GM12878 (cell line): ENCODE data around the gene PRRG1. TPM values are rescaled to one million over a fixed set of nuclear protein-coding genes. Genes with fewer than 3 reads are reported as not detected.

Experiments used
- ATAC-seq: fragments of 200-7000 bp; cut with Tn5 transposase; 3 replicates; pipeline ENCODE4 v1.9.1; 2020; ENCODE audit warnings: mild to moderate bottlenecking, moderate library complexity
- BruUV-seq: library from RNA; stranded (reverse); fragments of 400-500 nt; replicated peaks from 2 replicates; lab custom pipeline; 2021; lab: Mats Ljungman, UMichigan
- CTCF ChIA-PET: fragments of 300-600 bp; sonication (Branson Sonifier 250); formaldehyde crosslinking; extraction: SDS; loops from one replicate; lab custom pipeline; 2021; ENCODE audit warnings: inconsistent platforms; lab: Yijun Ruan, JAX
- POLR2A ChIA-PET: fragments of 350-600 bp; formaldehyde crosslinking; extraction: SDS; loops from one replicate; lab custom pipeline; 2021; ENCODE audit warnings: inconsistent platforms; lab: Charles Lee
- RAD21 ChIA-PET: fragments of 300-600 bp; sonication (Branson Sonifier 250); formaldehyde crosslinking; loops from one replicate; lab custom pipeline; 2023; ENCODE audit warnings: antibody characterized with exemption; ENCODE audit not compliant: unreplicated experiment; lab: Charles Lee
- SMC1A ChIA-PET: fragments of 300-600 bp; sonication (Branson Sonifier 250); formaldehyde crosslinking; loops from one replicate; lab custom pipeline; 2023; ENCODE audit not compliant: unreplicated experiment, uncharacterized antibody; lab: Charles Lee
- DNase-seq: peaks from one replicate; pipeline ENCODE4 v3.0.0-alpha.2; 2011; ENCODE audit warnings: low read depth, low spot score
- FAIRE-seq: peaks from 3 replicates; lab custom pipeline; 2011; peaks lifted over from hg19 to GRCh38; lab: Jason Lieb, UNC
- H2AFZ ChIP-seq: 2 replicates; pipeline ENCODE4 v1.6.0; 2011; ENCODE audit warnings: low read depth, low read length, control low read depth; ENCODE audit not compliant: control insufficient read depth
- H3K27ac ChIP-seq: 2 replicates; pipeline ENCODE4 v1.5.1; 2011; ENCODE audit warnings: control low read depth; ENCODE audit not compliant: control insufficient read depth, insufficient read depth
- H3K27me3 ChIP-seq, 2 experiments: replicated peaks in 1 of 2; 2 replicates each; pipeline versions ENCODE4 v1.6.0 to v1.6.1; 2011; ENCODE audit warnings: low read length in 1 of 2; ENCODE audit not compliant: control insufficient read depth in 2 of 2, insufficient read depth in 2 of 2
- H3K36me3 ChIP-seq, 2 experiments: 2 replicates each; pipeline ENCODE4 v1.5.1; 2011; ENCODE audit warnings: low read length in 1 of 2; ENCODE audit not compliant: control insufficient read depth in 2 of 2, insufficient read depth in 2 of 2
- H3K4me1 ChIP-seq: 2 replicates; pipeline ENCODE4 v1.6.1; 2011; ENCODE audit warnings: mild to moderate bottlenecking, low read length, moderate library complexity, mixed read lengths; ENCODE audit not compliant: control insufficient read depth, insufficient read depth
- H3K4me2 ChIP-seq: 2 replicates; pipeline ENCODE4 v1.6.0; 2011; ENCODE audit warnings: control low read depth; ENCODE audit not compliant: control insufficient read depth, insufficient read depth
- H3K4me3 ChIP-seq: fragments of 200-600 bp; sonication (generic); 2 replicates; pipeline ENCODE4 v1.5.1; 2016
- H3K79me2 ChIP-seq: 2 replicates; pipeline ENCODE4 v1.6.0; 2011; ENCODE audit warnings: low read length; ENCODE audit not compliant: control insufficient read depth, insufficient read depth
- H3K9ac ChIP-seq: 2 replicates; pipeline ENCODE4 v1.8.0; 2011; ENCODE audit warnings: low read length, control low read depth, mixed read lengths; ENCODE audit not compliant: control insufficient read depth, insufficient read depth
- H3K9me3 ChIP-seq: replicated peaks from 3 replicates; pipeline ENCODE4 v1.5.1; 2011; ENCODE audit warnings: mild to moderate bottlenecking, low read length; ENCODE audit not compliant: control insufficient read depth, insufficient read depth
- H4K20me1 ChIP-seq: 2 replicates; pipeline ENCODE4 v1.6.0; 2011; ENCODE audit not compliant: control insufficient read depth, insufficient read depth
- BCL3 ChIP-seq: IDR thresholded peaks from 2 replicates; pipeline ENCODE4 v1.6.1; 2011; ENCODE audit warnings: borderline replicate concordance, low read depth, mild to moderate bottlenecking, moderate library complexity, low read length; ENCODE audit not compliant: insufficient read depth, poor library complexity, severe bottlenecking
- CBX3 ChIP-seq: fragments of 200-600 bp; sonication (generic); IDR thresholded peaks from 2 replicates; pipeline ENCODE4 v1.6.1; 2016; ENCODE audit warnings: low read depth, borderline replicate concordance
- CEBPB ChIP-seq, 2 experiments: fragments of 150-350 bp in 1 of 2; IDR thresholded peaks; 2 replicates each; pipeline ENCODE4 v1.6.1; 2012 to 2014; ENCODE audit warnings: low read depth in 2 of 2, low read length in 2 of 2, borderline replicate concordance in 1 of 2, inconsistent platforms in 1 of 2
- CHD4 ChIP-seq: fragments of 200-600 bp; sonication (generic); IDR thresholded peaks from 2 replicates; pipeline ENCODE4 v1.6.1; 2016; ENCODE audit warnings: mild to moderate bottlenecking
- EGR1 ChIP-seq, 2 experiments: IDR thresholded peaks; 1 replicate in 1 of 2; 2 replicates in 1 of 2; pipeline ENCODE4 v1.6.1; 2011 to 2012; ENCODE audit warnings: low read depth in 2 of 2, low read length in 2 of 2, borderline replicate concordance in 1 of 2, mild to moderate bottlenecking in 1 of 2, moderate library complexity in 1 of 2
- EP300 ChIP-seq, 2 experiments: fragments of 150-350 bp in 1 of 2; IDR thresholded peaks; 2 replicates each; pipeline ENCODE4 v1.6.1; 2011 to 2012; ENCODE audit warnings: low read depth in 2 of 2, low read length in 2 of 2, borderline replicate concordance in 1 of 2, improper control_type of control experiment in 1 of 2, inconsistent platforms in 1 of 2; ENCODE audit not compliant: control insufficient read depth in 1 of 2
- IRF4 ChIP-seq: IDR thresholded peaks from 2 replicates; pipeline ENCODE4 v1.6.1; 2011; ENCODE audit warnings: low read depth, low read length
- IRF5 ChIP-seq: fragments of 450-650 bp; IDR thresholded peaks from 2 replicates; pipeline ENCODE4 v1.6.1; 2017; ENCODE audit warnings: borderline replicate concordance
- MLLT1 ChIP-seq: fragments of 450-650 bp; IDR thresholded peaks from 2 replicates; pipeline ENCODE4 v1.6.1; 2016; ENCODE audit warnings: mild to moderate bottlenecking
- MTA3 ChIP-seq: IDR thresholded peaks from 2 replicates; pipeline ENCODE4 v1.6.1; 2012; ENCODE audit warnings: low read length, inconsistent platforms, borderline replicate concordance
- NR2C2 ChIP-seq: IDR thresholded peaks from 2 replicates; pipeline ENCODE4 v1.6.1; 2011; ENCODE audit warnings: borderline replicate concordance, low read depth; ENCODE audit not compliant: control insufficient read depth, insufficient read length
- POU2F2 ChIP-seq: IDR thresholded peaks from 3 replicates; pipeline ENCODE4 v1.6.1; 2011; ENCODE audit warnings: low read depth, mild to moderate bottlenecking, low read length, borderline replicate concordance
- RUNX3 ChIP-seq: IDR thresholded peaks from 2 replicates; pipeline ENCODE4 v1.6.1; 2012; ENCODE audit warnings: low read length, inconsistent platforms
- SIN3A ChIP-seq: IDR thresholded peaks from 2 replicates; pipeline ENCODE4 v1.6.1; 2012; ENCODE audit warnings: low read depth, low read length, improper control_type of control experiment
- SIX5 ChIP-seq: IDR thresholded peaks from 2 replicates; pipeline ENCODE4 v1.6.1; 2011; ENCODE audit warnings: mild to moderate bottlenecking, low read depth, low read length, moderate library complexity; ENCODE audit not compliant: severe bottlenecking
- SPI1 ChIP-seq: IDR thresholded peaks from 2 replicates; pipeline ENCODE4 v1.6.1; 2011; ENCODE audit warnings: low read depth, mild to moderate bottlenecking, low read length, moderate library complexity, borderline replicate concordance; ENCODE audit not compliant: insufficient read depth
- STAT1 ChIP-seq: fragments of 450-650 bp; conservative IDR thresholded peaks from 2 replicates; pipeline ENCODE4 v1.6.1; 2014; ENCODE audit warnings: antibody characterized with exemption, mild to moderate bottlenecking
- WRNIP1 ChIP-seq: IDR thresholded peaks from 2 replicates; pipeline ENCODE4 v1.6.1; 2011; ENCODE audit warnings: low read depth, low read length, improper control_type of control experiment, borderline replicate concordance
- YBX1 ChIP-seq: fragments of 450-650 bp; IDR thresholded peaks from 2 replicates; pipeline ENCODE4 v1.6.1; 2016; ENCODE audit warnings: antibody characterized with exemption
- ZNF207 ChIP-seq: fragments of 450-650 bp; IDR thresholded peaks from 2 replicates; pipeline ENCODE4 v1.6.1; 2014; ENCODE audit warnings: antibody characterized with exemption, mild to moderate bottlenecking, borderline replicate concordance
- ZNF274 ChIP-seq: IDR thresholded peaks from one replicate; pipeline ENCODE4 v1.8.0; 2011; ENCODE audit not compliant: insufficient read length, insufficient read depth
- WGBS: methylation state at CpG from one replicate; pipeline ENCODE4 v1.1.6; 2016; ENCODE audit warnings: low lambda C conversion rate; ENCODE audit not compliant: insufficient replicate concordance, insufficient coverage; ENCODE audit errors: missing lambda C conversion rate; 5-methylcytosine and 5-hydroxymethylcytosine counted together
- in situ Hi-C: fragments of 300-500 bp; cut with MboI; formaldehyde crosslinking; loops from 9 replicates; pipeline ENCODE4 v1.14.3; 2018; ENCODE audit warnings: mixed read lengths
- intact Hi-C: fragments of 100-400 bp; cut with micrococcal nuclease; formaldehyde crosslinking; loops from one replicate; pipeline ENCODE4 v1.14.2; 2022; ENCODE audit not compliant: unreplicated experiment
- polyA plus RNA-seq, 11 experiments: library from polyadenylated mRNA; depleted of rRNA in 4 of 11; unstranded in 6 of 11; stranded (reverse) in 5 of 11; fragments of >200 nt; fragmentation: Nextera tagmentation in 4 of 11; fragmentation: Illumina TruSeq in 1 of 11; extraction: Ambion mirVana in 4 of 11; extraction: Trizol in 1 of 11; gene quantifications; 1 replicate in 1 of 11; 2 replicates in 10 of 11; pipeline versions ENCODE4 v1.2.1 to v1.2.3, GENCODE V29; 2011 to 2016; ENCODE audit warnings: inconsistent platforms in 2 of 11, missing spikeins in 2 of 11, low read depth in 1 of 11
- total RNA-seq, 4 experiments: library from RNA; depleted of rRNA in 3 of 4; stranded (reverse); fragments of >200 nt in 3 of 4; fragmentation: Illumina TruSeq in 1 of 4; extraction: Trizol in 1 of 4; gene quantifications; 2 replicates each; pipeline versions ENCODE4 v1.2.1 to v1.2.3, GENCODE V29; 2013 to 2021

The PRRG1 gene
- total and polyA plus RNA-seq, 10 of the 15 experiments (the other 5 are each of a cell fraction or from before 2014, with no cell fraction given), result not detected

- no peak for TF ChIP-seq YBX1
- no peak for TF ChIP-seq CHD4
- no peak for TF ChIP-seq ZNF207
- TF ChIP-seq ZNF274, result no peak
- no peak for TF ChIP-seq CEBPB (IDR thresholded peaks at IDR 0.05; ENCODE audit: borderline replicate concordance in 1 of 2, low read depth in 2 of 2, low read length in 2 of 2)
- no peak for TF ChIP-seq EGR1 (IDR thresholded peaks at IDR 0.05; ENCODE audit: borderline replicate concordance in 1 of 2, low read depth in 2 of 2, low read length in 2 of 2)
- TF ChIP-seq SPI1, result no peak
- TF ChIP-seq NR2C2, result no peak
These were observed 136.3 kb downstream of the PRRG1 start (continued) for GRCh38 chrX:37485429-37485828.

- RAD21 ChIA-PET, result no interaction called here
- SMC1A ChIA-PET, result no interaction called here
- Histone ChIP-seq H3K4me2 (no peak overlapping the region), H4K20me1 (no peaks in the 10 kb centered on the region), H3K36me3 (no peaks in the 10 kb centered on the region), H3K4me3 (no peak overlapping the region), H3K9ac (no peak overlapping the region), H2AFZ (no peak overlapping the region), H3K9me3 (no peaks in the 10 kb centered on the region), H3K4me1 (no peaks in the 10 kb centered on the region), H3K27me3 (no peaks in the 10 kb centered on the region), H3K27ac (no peak overlapping the region), H3K79me2 (no peaks in the 10 kb centered on the region)
- FAIRE-seq (no peak), DNase-seq (no peak), ATAC-seq (no peak)
- BruUV-seq, result no TSS peak
- CTCF ChIA-PET, result no interaction called here
- TF ChIP-seq MTA3 (no peak), IRF5 (no peak), SIN3A (no peak), MLLT1 (no peak), EP300 (IDR thresholded peaks at IDR 0.05; ENCODE audit: borderline replicate concordance in 1 of 2, control insufficient read depth in 1 of 2, low read depth in 2 of 2, low read length in 2 of 2) (no peak), CBX3 (no peak), WRNIP1 (no peak), STAT1 (no peak), SIX5 (no peak), RUNX3 (no peak), POU2F2 (no peak), BCL3 (no peak), IRF4 (no peak)
- intact Hi-C loops (loop anchor here (10.0 kb wide), 1 partner anchor 48 kb away; no protein-coding TSS in a partner anchor), in situ Hi-C loops (loop anchor here (25.0 kb wide), 1 partner anchor 350 kb away; the partner anchor contains the start of gene DYNLT3)
- WGBS, result 58% methylated on average over 5 of the region's 5 CpGs
- POLR2A ChIA-PET, result no interaction called here
These were observed 138.1 kb downstream of the PRRG1 start for GRCh38 chrX:37487271-37487670.
